ENCODE data around the gene C10orf67.
"Not testable (repeated sequence)": the region's sequence is repeated elsewhere in the genome, so short reads cannot be mapped to it uniquely, and the experiment has no call there.

The C10orf67 gene

DNA sequence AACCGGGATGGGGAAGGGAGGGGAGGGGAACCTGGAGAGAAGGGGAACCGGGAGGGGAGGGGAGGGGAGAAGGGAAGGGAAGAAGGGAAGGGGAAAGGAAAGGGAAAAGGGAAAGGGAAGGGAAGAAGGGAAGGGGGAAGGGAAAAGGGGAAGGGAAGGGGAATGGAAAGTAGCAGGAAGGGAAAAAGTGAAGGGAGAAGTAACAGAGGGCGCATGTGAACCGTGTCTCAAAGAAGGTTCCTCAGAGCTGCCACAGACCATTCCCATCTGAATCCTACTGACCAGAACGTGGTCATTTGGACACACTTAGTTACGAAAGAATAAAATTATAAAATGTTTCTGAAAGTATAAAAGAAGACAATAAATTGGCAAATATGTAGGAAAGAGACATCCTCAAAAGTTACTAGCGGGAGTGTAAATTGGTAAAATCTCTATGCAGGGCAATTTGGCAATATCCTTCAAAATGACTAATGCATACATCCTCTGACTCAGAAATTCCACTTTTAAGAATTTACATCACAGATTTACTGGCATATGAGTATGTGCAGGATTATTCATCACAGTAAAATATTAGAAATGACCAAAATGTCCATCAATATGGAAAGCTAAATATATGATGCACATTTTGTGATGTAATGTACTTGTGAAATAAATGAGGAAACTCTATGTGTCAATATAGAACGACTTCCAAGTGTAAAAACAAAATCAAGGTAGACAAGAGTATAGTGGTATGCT is 12.9 kb downstream of the C10orf67 start:
- H3K4me3 ChIP-seq (ENCODE audit: low read length): no peak overlapping the region

DNA sequence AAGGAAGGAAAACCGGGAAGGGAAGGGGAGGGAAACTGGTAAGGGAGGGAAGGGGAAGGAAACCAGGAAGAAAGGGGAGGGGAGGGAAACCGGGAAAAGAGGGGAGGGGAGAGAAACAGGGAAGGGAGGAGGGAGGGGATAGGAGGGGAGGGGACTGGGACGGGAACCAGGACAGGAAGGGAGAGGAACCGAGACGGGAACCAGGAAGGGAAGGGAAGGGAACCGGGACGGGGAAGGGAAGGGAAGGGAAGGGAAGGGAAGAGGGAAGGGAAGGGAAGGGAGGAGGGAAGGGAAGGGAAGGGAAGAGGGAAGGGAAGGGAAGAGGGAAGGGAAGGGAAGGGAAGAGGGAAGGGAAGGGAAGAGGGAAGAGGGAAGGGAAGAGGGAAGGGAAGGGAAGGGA is 13.6 kb downstream of the C10orf67 start:
- H3K4me3 ChIP-seq (ENCODE audit: low read length): no peak overlapping the region
- DNase-seq (ENCODE audit: low read depth, low spot score): no peak

More for the DNA sequence above, 12.9 kb downstream of the C10orf67 start:
- DNase-seq (ENCODE audit: low read depth, low spot score): no peak

DNA sequence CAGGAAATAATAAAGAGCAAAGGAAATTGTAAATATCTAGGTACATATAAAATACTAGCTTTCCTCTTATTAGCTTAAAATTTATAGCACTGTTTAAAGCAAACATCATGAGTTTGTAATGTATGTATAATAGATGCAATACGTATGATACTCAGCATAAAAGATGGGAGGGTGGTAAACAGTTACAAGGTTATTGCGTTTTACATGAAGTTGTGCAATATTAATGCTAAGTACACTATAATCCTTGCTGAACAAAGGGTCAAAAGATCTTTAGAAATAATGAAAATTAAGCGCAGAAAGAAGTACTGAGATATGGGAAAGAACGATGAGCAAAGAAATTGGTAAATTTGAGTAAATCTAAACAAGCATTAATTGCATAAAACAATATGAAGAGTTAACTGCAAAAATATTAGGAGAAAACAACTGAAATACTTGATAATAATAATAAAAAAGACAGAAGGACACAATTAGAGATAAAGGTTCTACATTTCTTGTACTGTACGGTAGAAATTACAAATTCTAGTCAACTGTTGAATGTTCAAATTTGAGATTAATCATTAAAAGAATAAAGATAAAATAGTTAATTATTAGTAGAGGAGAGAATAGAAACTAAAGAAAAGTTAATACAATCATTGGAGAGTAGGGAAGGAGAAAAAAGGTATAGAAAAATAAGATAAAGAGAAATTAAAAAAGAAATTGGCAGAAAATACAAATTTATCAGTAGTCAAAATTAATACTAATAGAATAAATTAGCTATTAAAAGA is 17.9 kb downstream of the C10orf67 start:
- no peak for DNase-seq (ENCODE audit: low read depth, low spot score)
- H3K4me3 ChIP-seq (ENCODE audit: low read length): no peak overlapping the region

DNA sequence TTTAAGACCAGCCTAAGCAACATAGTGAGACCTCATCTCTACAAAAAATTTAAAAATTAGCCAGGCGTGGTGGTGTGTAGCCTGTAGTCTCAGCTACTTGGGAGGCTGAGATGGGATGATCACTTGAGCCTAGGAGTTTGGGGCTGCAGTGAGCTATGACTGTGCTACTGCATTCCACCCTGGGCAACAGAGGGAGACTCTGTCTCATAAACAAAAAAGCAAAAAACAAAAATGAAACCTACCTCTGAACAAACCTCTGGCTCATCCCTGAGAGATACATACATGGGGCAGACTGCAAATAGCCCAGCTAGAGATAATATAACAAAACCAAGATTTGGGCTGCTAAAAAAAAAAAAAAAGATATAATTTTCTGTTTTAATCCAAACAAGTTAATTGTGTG is 19.5 kb downstream of the C10orf67 start:
- no peak overlapping the region for H3K4me3 ChIP-seq (ENCODE audit: low read length)
- no peak for DNase-seq (ENCODE audit: low read depth, low spot score)

DNA sequence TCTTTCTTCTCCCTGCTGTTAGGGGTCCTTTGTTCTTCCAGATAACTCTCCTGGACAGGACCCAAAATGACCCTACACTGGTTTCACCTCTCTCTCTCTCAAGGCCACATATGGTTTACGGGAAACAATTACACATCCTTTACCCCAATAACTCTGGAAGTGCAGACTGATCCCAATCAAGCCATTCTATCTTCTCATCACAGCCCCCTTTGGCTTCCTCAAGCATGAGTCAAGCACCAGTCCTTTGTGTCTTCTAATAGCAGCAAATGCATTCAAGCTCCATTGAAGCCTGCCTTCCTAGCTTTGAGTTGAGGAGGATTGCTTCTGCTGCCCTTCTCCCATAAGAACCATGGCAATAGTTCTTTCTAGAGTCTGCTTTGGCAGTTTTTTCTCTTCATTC is 20.2 kb downstream of the C10orf67 start:
- H3K4me3 ChIP-seq (ENCODE audit: low read length): no peak overlapping the region
- DNase-seq (ENCODE audit: low read depth, low spot score): no peak

GRCh38 chr10:23322082-23322481 is 22.5 kb downstream of the C10orf67 start:
- no peak for DNase-seq (ENCODE audit: low read depth, low spot score)
- no peak overlapping the region for H3K4me3 ChIP-seq (ENCODE audit: low read length)

GRCh38 chr10:23319835-23320234 is 24.8 kb downstream of the C10orf67 start:
- no peak for DNase-seq (ENCODE audit: low read depth, low spot score)
- H3K4me3 ChIP-seq (ENCODE audit: low read length): no peak overlapping the region

- no peak for DNase-seq (ENCODE audit: low read depth, low spot score)
- no peak overlapping the region for H3K4me3 ChIP-seq (ENCODE audit: low read length)
Observed at GRCh38 chr10:23318359-23318758, 26.2 kb downstream of the C10orf67 start.

- no peak for DNase-seq (ENCODE audit: low read depth, low spot score)
- H3K4me3 ChIP-seq (ENCODE audit: low read length): no peak overlapping the region
Observed at GRCh38 chr10:23317416-23317815, 27.2 kb downstream of the C10orf67 start.

DNA sequence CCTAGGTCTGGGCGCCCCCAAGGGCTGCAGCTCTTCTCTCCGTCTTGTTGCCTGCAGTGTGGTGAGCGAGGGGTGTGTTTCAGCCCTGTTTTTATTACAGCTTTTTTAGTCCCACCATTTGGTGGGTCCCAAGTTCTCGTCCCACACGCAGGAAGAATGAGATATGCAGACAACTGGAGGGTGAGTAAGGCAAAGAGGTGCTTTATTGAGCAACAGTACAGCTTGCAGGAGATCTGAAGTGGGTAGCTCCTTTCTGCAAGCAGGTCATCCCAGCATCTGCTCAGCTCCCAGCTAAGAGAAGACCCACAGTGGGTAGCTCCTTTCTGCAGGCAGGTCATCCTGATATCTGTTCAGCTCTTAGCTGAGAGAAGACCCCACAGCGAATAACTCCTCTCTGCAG is 28.2 kb downstream of the C10orf67 start:
- DNase-seq (ENCODE audit: low read depth, low spot score): no peak
- H3K4me3 ChIP-seq (ENCODE audit: low read length): no peak overlapping the region

DNA sequence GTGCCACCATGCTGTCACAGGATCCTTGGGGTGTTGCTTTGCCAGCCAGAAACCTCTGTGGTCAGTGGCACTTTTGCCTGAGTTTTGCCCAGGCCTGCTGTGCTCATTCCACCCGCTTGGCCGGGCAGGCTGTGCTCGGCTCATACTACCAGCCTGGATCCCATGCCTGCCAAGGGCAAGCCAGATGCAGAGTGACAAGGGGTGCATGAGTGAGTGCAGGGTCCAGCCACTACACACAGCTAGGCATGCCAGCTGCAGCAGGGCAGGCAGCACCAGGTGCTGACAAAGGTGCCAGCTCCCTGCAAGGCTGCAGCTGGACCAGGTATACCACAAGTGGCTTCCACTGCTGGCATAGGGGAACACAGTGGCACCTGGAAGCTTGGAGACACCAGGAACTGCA is 28.6 kb downstream of the C10orf67 start:
- no peak for DNase-seq (ENCODE audit: low read depth, low spot score)
- no peak overlapping the region for H3K4me3 ChIP-seq (ENCODE audit: low read length)

DNA sequence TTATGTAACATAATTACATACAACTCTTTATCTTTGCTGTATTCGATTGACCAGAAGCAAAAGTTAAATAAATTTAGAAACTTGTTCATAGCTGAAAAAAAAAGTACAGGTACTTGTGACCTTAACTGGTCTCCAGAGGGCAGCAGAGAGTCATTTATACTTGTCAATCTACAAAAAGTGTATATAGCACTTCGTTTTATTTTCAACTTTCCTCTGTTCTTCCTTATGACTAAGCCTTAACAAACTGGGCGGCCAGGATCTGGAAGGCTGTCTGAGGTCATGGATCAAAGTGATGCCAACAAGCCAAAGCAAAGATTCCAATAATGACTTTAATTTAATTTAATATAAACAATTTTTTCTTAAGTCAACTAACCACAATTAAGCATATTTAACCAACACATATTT is 29.8 kb downstream of the C10orf67 start:
- H3K4me3 ChIP-seq (ENCODE audit: low read length): no peak overlapping the region
- DNase-seq (ENCODE audit: low read depth, low spot score): peak; percentile 70

GRCh38 chr10:23311034-23311433 is 33.6 kb downstream of the C10orf67 start:
- H3K4me3 ChIP-seq (ENCODE audit: low read length): no peak overlapping the region
- no peak for DNase-seq (ENCODE audit: low read depth, low spot score)

DNA sequence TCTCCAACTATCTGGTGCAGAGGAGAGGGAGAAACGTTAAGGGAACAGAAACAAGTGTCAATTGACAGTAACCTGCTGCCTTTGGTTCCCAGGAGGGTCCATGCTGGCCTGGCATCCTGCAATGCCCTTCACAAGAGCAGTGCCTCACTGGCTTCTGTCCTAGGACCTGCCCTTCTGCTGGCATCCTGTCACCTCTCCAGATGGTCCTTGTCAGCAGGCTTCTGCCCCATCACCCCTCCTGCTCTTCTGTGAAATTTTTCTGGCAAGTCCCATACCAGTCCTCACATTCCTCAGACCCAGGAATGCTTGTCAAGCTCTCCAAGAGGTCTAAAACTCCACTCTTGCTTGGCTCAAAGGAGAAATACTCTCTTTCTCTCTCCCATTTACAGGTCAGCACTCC is 34.2 kb downstream of the C10orf67 start:
- H3K4me3 ChIP-seq (ENCODE audit: low read length): no peak overlapping the region
- no peak for DNase-seq (ENCODE audit: low read depth, low spot score)

DNA sequence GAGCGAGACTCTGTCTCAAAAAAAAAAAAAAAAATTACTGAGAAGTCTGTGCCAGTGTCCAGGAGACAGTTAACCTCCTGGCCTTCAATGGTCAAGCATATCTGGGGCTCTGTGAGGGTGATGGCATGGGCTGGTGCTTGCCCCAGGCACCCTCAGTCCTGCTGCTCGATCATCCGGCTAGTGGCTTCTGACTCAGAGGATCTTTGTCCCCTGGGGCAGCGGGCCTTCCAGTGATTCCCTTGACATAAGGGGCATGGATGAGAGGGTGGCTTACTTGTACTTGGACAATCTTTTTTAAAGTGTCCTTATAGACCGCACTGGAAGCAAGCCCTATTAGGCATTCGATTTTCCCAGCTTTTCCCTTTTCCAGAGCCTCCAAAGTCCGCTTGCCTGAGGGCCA is 44.6 kb downstream of the C10orf67 start:
- H3K4me3 ChIP-seq (ENCODE audit: low read length); DNase-seq (ENCODE audit: low read depth, low spot score): not testable (repeated sequence)

DNA sequence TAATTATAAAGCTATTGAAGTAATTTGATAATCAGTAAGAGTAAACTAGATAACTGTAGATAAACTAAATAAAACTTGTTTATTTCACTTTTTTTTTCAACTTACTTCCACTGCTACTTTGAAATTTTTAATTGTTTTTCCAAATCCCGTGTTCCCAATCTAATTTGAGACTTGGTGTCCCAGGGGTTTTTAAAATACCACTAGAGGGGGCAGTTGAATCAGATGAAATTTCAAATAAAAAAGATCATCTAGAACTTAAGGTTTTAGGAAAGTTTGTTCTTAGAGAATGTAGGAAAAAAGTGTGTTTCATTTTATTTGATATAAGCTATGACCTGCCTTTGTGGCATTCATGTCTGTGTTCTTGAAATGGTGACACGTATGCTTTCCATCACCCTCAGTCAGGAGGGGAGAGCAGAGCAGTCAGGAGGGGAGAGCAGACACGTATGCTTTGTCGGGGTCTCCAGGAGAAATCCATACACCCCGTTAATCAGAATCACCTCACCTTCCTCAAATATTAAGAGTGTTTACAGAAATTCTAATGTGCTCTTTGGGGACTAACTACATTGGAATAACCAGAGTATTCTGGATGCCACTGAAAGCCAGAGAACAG is 49.9 kb downstream of the C10orf67 start:
- no peak for DNase-seq (ENCODE audit: low read depth, low spot score)
- no peak overlapping the region for H3K4me3 ChIP-seq (ENCODE audit: low read length)

GRCh38 chr10:23293973-23294590 is 50.5 kb downstream of the C10orf67 start:
- DNase-seq (ENCODE audit: low read depth, low spot score): no peak
- no peak overlapping the region for H3K4me3 ChIP-seq (ENCODE audit: low read length)

- no peak overlapping the region for H3K4me3 ChIP-seq (ENCODE audit: low read length)
- DNase-seq (ENCODE audit: low read depth, low spot score): peak; percentile 46
Observed at GRCh38 chr10:23293145-23293724, 51.4 kb downstream of the C10orf67 start.

- DNase-seq (ENCODE audit: low read depth, low spot score): no peak
- no peak overlapping the region for H3K4me3 ChIP-seq (ENCODE audit: low read length)
Observed at GRCh38 chr10:23291551-23292334, 52.9 kb downstream of the C10orf67 start.

Data from Jurkat, Clone E6-1 (cell line).